Neutrophil (primary cell): ENCODE data around the gene ALOXE3.

Experiments used
- H3K27ac ChIP-seq: fragments of 200-600 bp; sonication (generic); 2 replicates; pipeline ENCODE4 v1.5.1; 2016; ENCODE audit warnings: mild to moderate bottlenecking, moderate library complexity
- H3K27me3 ChIP-seq: fragments of 200-600 bp; sonication (generic); 2 replicates; pipeline ENCODE4 v1.6.0; 2016; ENCODE audit warnings: mild to moderate bottlenecking
- H3K36me3 ChIP-seq: fragments of 200-600 bp; sonication (generic); 2 replicates; pipeline ENCODE4 v1.5.1; 2017
- H3K4me1 ChIP-seq, 2 experiments: fragments of 200-600 bp in 1 of 2; sonication (generic) in 1 of 2; 1 replicate in 1 of 2; 2 replicates in 1 of 2; pipeline versions ENCODE4 v1.5.1 to v1.6.1; 2013 to 2016; ENCODE audit warnings: low read depth in 1 of 2, low read length in 1 of 2, mild to moderate bottlenecking in 1 of 2, moderate library complexity in 1 of 2; ENCODE audit not compliant: control insufficient read depth in 1 of 2, insufficient read depth in 1 of 2
- H3K4me3 ChIP-seq, 2 experiments: fragments of 200-600 bp in 1 of 2; sonication (generic) in 1 of 2; 1 replicate in 1 of 2; 2 replicates in 1 of 2; pipeline ENCODE4 v1.5.1; 2013 to 2016; ENCODE audit warnings: low read depth in 1 of 2, low read length in 1 of 2, mild to moderate bottlenecking in 1 of 2, moderate library complexity in 1 of 2
- H3K9me3 ChIP-seq: fragments of 200-600 bp; sonication (generic); 2 replicates; pipeline ENCODE4 v1.5.1; 2016
- CTCF ChIP-seq: fragments of 200-600 bp; sonication (generic); IDR thresholded peaks from 2 replicates; pipeline ENCODE4 v1.5.1; 2016; ENCODE audit warnings: antibody characterized with exemption

Gene ALOXE3

GRCh38 chr17:8072729-8073461 lies 45.4 kb downstream of the ALOXE3 start:
- TF ChIP-seq CTCF = no peak
- Histone ChIP-seq H3K36me3 (no peaks in the 10 kb centered on the region), H3K27ac (no peak overlapping the region), H3K4me1 (peaks cover 8 to 27% of the 10 kb centered on the region in 2 experiments), H3K9me3 (no peaks in the 10 kb centered on the region), H3K27me3 (peaks cover 79% of the 10 kb centered on the region), H3K4me3 (no peak overlapping the region)

- no peak overlapping the region for H3K27ac ChIP-seq
- no peaks in the 10 kb centered on the region for H3K9me3 ChIP-seq
- H3K4me1 ChIP-seq = peaks cover 8 to 27% of the 10 kb centered on the region in 2 experiments
- TF ChIP-seq CTCF = no peak
- H3K27me3 ChIP-seq = peaks cover 79% of the 10 kb centered on the region
- no peak overlapping the region for H3K4me3 ChIP-seq
- no peaks in the 10 kb centered on the region for H3K36me3 ChIP-seq
Measured at GRCh38 chr17:8072341-8072728, 46.0 kb downstream of the ALOXE3 start.

GRCh38 chr17:8071496-8071895 lies 46.8 kb downstream of the ALOXE3 start:
- no peaks in the 10 kb centered on the region for H3K36me3 ChIP-seq
- peaks cover 79% of the 10 kb centered on the region for H3K27me3 ChIP-seq
- H3K9me3 ChIP-seq = no peaks in the 10 kb centered on the region
- no peak overlapping the region for H3K27ac ChIP-seq
- TF ChIP-seq CTCF = no peak
- H3K4me3 ChIP-seq = no peak overlapping the region
- H3K4me1 ChIP-seq = peaks cover 8 to 27% of the 10 kb centered on the region in 2 experiments

- Histone ChIP-seq H3K9me3 (no peaks in the 10 kb centered on the region), H3K4me1 (peaks cover 8 to 27% of the 10 kb centered on the region in 2 experiments), H3K27me3 (peaks cover 78% of the 10 kb centered on the region), H3K27ac (peak overlapping the region; percentile 36), H3K36me3 (no peaks in the 10 kb centered on the region), H3K4me3 (no peak overlapping the region)
- no peak for TF ChIP-seq CTCF
Measured at GRCh38 chr17:8069587-8069860, 48.8 kb downstream of the ALOXE3 start.

- Histone ChIP-seq H3K27ac (peak overlapping the region; percentile 36), H3K27me3 (peaks cover 78% of the 10 kb centered on the region), H3K9me3 (no peaks in the 10 kb centered on the region), H3K4me1 (peaks cover 8 to 27% of the 10 kb centered on the region in 2 experiments), H3K4me3 (no peak overlapping the region), H3K36me3 (no peaks in the 10 kb centered on the region)
- TF ChIP-seq CTCF = no peak
Measured at GRCh38 chr17:8068736-8069586, 49.4 kb downstream of the ALOXE3 start.
